Measurements from ENCODE around the gene HASPIN.

- TF ChIP-seq, protein P1, sequence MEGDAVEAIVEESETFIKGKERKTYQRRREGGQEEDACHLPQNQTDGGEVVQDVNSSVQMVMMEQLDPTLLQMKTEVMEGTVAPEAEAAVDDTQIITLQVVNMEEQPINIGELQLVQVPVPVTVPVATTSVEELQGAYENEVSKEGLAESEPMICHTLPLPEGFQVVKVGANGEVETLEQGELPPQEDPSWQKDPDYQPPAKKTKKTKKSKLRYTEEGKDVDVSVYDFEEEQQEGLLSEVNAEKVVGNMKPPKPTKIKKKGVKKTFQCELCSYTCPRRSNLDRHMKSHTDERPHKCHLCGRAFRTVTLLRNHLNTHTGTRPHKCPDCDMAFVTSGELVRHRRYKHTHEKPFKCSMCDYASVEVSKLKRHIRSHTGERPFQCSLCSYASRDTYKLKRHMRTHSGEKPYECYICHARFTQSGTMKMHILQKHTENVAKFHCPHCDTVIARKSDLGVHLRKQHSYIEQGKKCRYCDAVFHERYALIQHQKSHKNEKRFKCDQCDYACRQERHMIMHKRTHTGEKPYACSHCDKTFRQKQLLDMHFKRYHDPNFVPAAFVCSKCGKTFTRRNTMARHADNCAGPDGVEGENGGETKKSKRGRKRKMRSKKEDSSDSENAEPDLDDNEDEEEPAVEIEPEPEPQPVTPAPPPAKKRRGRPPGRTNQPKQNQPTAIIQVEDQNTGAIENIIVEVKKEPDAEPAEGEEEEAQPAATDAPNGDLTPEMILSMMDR (IDR thresholded peaks at IDR 0.05): no peak
- TF ChIP-seq ZFX (IDR thresholded peaks at IDR 0.05; ENCODE audit: borderline replicate concordance): no peak
Observed at GRCh38 chr17:3719265-3719664, 4.4 kb upstream of the HASPIN start.
